ENCODE measurements around the gene DPAGT1.

DPAGT1 gene

GRCh38 chr11:119057000-119057769 is 44.5 kb downstream of the DPAGT1 start, which contains the start of gene HYOU1:
HYOU1 (minus strand) TSS chr11:119057205; CDS start chr11:119056160, 1,045 bp downstream.
- DNase-seq = peak; percentile 32

- DNase-seq = no peak
Observed at GRCh38 chr11:119056421-119056999, 45.1 kb downstream of the DPAGT1 start.

- DNase-seq = no peak
Observed at GRCh38 chr11:119055901-119056300, 45.8 kb downstream of the DPAGT1 start.

GRCh38 chr11:119054418-119054817 is 47.2 kb downstream of the DPAGT1 start:
- no peak for DNase-seq

- no peak for DNase-seq
Observed at GRCh38 chr11:119052163-119052814, 49.4 kb downstream of the DPAGT1 start.

GRCh38 chr11:119051440-119052162 is 50.1 kb downstream of the DPAGT1 start:
- no peak for DNase-seq

- DNase-seq = no peak
Observed at GRCh38 chr11:119049081-119049480, 52.6 kb downstream of the DPAGT1 start.

GRCh38 chr11:119048644-119049043 is 53.0 kb downstream of the DPAGT1 start:
- DNase-seq = no peak

GRCh38 chr11:119047205-119047604 is 54.4 kb downstream of the DPAGT1 start:
- no peak for DNase-seq
